CD14-positive monocyte (primary cell): ENCODE data around the gene LIMS2. TPM values are rescaled to one million over a fixed set of nuclear protein-coding genes. Genes with fewer than 3 reads are reported as not detected.

Experiments
- DNase-seq, 3 donors: peaks; one replicate each; pipeline ENCODE4 v3.0.0-alpha.2; 2011 to 2022
- H2AFZ ChIP-seq: 2 replicates; pipeline ENCODE4 v1.6.0; 2012; ENCODE audit warnings: mild to moderate bottlenecking, low read depth, low read length, inconsistent platforms; ENCODE audit not compliant: insufficient read depth, poor library complexity, severe bottlenecking
- H3K27ac ChIP-seq, 2 donors: 1 replicate in 1 of 2; 2 replicates in 1 of 2; pipeline ENCODE4 v1.5.1; 2012 to 2013; ENCODE audit warnings: low read length in 2 of 2, control low read depth in 1 of 2, inconsistent platforms in 1 of 2, low read depth in 1 of 2, mild to moderate bottlenecking in 1 of 2
- H3K27me3 ChIP-seq, 2 donors: one replicate each; pipeline versions ENCODE4 v1.6.0 to v1.6.1; 2011 to 2013; ENCODE audit warnings: low read length in 2 of 2; ENCODE audit not compliant: control insufficient read depth in 2 of 2, insufficient read depth in 2 of 2
- H3K36me3 ChIP-seq, 2 donors: replicated peaks in 1 of 2; 1 replicate in 1 of 2; 2 replicates in 1 of 2; pipeline versions ENCODE4 v1.5.1 to v1.6.1; 2012 to 2013; ENCODE audit warnings: low read length in 2 of 2, control low read depth in 1 of 2, inconsistent platforms in 1 of 2, mild to moderate bottlenecking in 1 of 2; ENCODE audit not compliant: insufficient read depth in 2 of 2, control insufficient read depth in 1 of 2
- H3K4me1 ChIP-seq, 2 donors: 1 replicate in 1 of 2; 2 replicates in 1 of 2; pipeline versions ENCODE4 v1.5.1 to v1.6.1; 2012 to 2013; ENCODE audit warnings: low read length in 2 of 2, control low read depth in 1 of 2, inconsistent platforms in 1 of 2, mild to moderate bottlenecking in 1 of 2, moderate library complexity in 1 of 2; ENCODE audit not compliant: insufficient read depth in 2 of 2, control insufficient read depth in 1 of 2
- H3K4me2 ChIP-seq: replicated peaks from 2 replicates; pipeline ENCODE3; 2012; ENCODE audit warnings: low read length, moderate library complexity, mild to moderate bottlenecking; ENCODE audit not compliant: poor library complexity, severe bottlenecking; ENCODE audit errors: extremely low read depth
- H3K4me3 ChIP-seq, 3 experiments: fragments of 200-600 bp in 1 of 3; sonication (generic) in 1 of 3; replicated peaks in 1 of 3; 1 replicate in 2 of 3; 2 replicates in 1 of 3; pipeline ENCODE4 v1.5.1; 2011 to 2013; ENCODE audit warnings: low read length in 3 of 3, mild to moderate bottlenecking in 3 of 3, control low read depth in 2 of 3, low read depth in 2 of 3, inconsistent platforms in 1 of 3, moderate library complexity in 1 of 3
- H3K79me2 ChIP-seq: 2 replicates; pipeline ENCODE4 v1.6.0; 2012; ENCODE audit warnings: mild to moderate bottlenecking, control low read depth, inconsistent platforms, low read length, moderate library complexity; ENCODE audit not compliant: insufficient read depth
- H3K9ac ChIP-seq: 2 replicates; pipeline ENCODE4 v1.6.0; 2017; ENCODE audit warnings: low read length, mild to moderate bottlenecking; ENCODE audit not compliant: insufficient read depth, poor library complexity, severe bottlenecking
- H3K9me3 ChIP-seq, 2 donors: replicated peaks in 1 of 2; 1 replicate in 1 of 2; 2 replicates in 1 of 2; pipeline versions ENCODE4 v1.5.1 to v1.6.1; 2012 to 2013; ENCODE audit warnings: low read length in 2 of 2, control low read depth in 1 of 2; ENCODE audit not compliant: control insufficient read depth in 1 of 2, insufficient read depth in 1 of 2
- H4K20me1 ChIP-seq: 2 replicates; pipeline ENCODE4 v1.6.0; 2012; ENCODE audit warnings: mild to moderate bottlenecking, low read length, control low read depth, moderate library complexity; ENCODE audit not compliant: insufficient read depth
- H3K27ac Mint-ChIP-seq, 7 donors: one replicate each; pipeline ENCODE4 v1.8.0; 2020; ENCODE audit warnings: mild to moderate bottlenecking in 7 of 7, mixed read lengths in 7 of 7, moderate library complexity in 6 of 7, inconsistent platforms in 2 of 7
- H3K27me3 Mint-ChIP-seq, 3 donors: one replicate each; pipeline ENCODE4 v1.8.0; 2021 to 2022; ENCODE audit warnings: low read depth in 3 of 3, mild to moderate bottlenecking in 3 of 3, mixed read lengths in 3 of 3, moderate library complexity in 3 of 3, inconsistent platforms in 1 of 3
- H3K36me3 Mint-ChIP-seq, 2 donors: one replicate each; pipeline ENCODE4 v1.8.0; 2020; ENCODE audit warnings: mixed read lengths in 2 of 2, inconsistent platforms in 1 of 2, mild to moderate bottlenecking in 1 of 2
- H3K4me1 Mint-ChIP-seq: one replicate; pipeline ENCODE4 v1.8.0; 2020; ENCODE audit warnings: mild to moderate bottlenecking, mixed read lengths
- H3K4me3 Mint-ChIP-seq, 2 donors: one replicate each; pipeline ENCODE4 v1.8.0; 2020; ENCODE audit warnings: mild to moderate bottlenecking in 2 of 2, mixed read lengths in 2 of 2, moderate library complexity in 1 of 2
- H3K9me3 Mint-ChIP-seq, 7 donors: one replicate each; pipeline ENCODE4 v1.8.0; 2020 to 2022; ENCODE audit warnings: mixed read lengths in 7 of 7, mild to moderate bottlenecking in 6 of 7, moderate library complexity in 6 of 7, inconsistent platforms in 2 of 7
- WGBS: methylation state at CpG from one replicate; pipeline ENCODE4 v1.1.5; 2013; ENCODE audit warnings: missing lambda C conversion rate; ENCODE audit not compliant: insufficient coverage; 5-methylcytosine and 5-hydroxymethylcytosine counted together
- intact Hi-C, 2 donors: fragments of 100-400 bp; cut with micrococcal nuclease; formaldehyde crosslinking; loops; one replicate each; pipeline versions ENCODE4 v1.15.0 to v1.15.1; 2023
- polyA plus RNA-seq, 3 donors: library from polyadenylated mRNA; depleted of rRNA in 1 of 3; unstranded in 2 of 3; stranded (reverse) in 1 of 3; fragments of 300-500 nt in 2 of 3; fragments of >200 nt in 1 of 3; fragmentation: Illumina TruSeq in 2 of 3; gene quantifications; 1 replicate in 2 of 3; 2 replicates in 1 of 3; pipeline ENCODE4 v1.2.3, GENCODE V29; 2012 to 2021
- TF ChIP-seq, protein P1 (sequence below): fragments of 200-600 bp; IDR thresholded peaks from one replicate; pipeline ENCODE4 v1.8.0; 2022; ENCODE audit warnings: antibody characterized with exemption, mild to moderate bottlenecking

Gene LIMS2
- polyA plus RNA-seq, 3 donors: 0.13 to 1.3 (median 0.23) TPM

DNA sequence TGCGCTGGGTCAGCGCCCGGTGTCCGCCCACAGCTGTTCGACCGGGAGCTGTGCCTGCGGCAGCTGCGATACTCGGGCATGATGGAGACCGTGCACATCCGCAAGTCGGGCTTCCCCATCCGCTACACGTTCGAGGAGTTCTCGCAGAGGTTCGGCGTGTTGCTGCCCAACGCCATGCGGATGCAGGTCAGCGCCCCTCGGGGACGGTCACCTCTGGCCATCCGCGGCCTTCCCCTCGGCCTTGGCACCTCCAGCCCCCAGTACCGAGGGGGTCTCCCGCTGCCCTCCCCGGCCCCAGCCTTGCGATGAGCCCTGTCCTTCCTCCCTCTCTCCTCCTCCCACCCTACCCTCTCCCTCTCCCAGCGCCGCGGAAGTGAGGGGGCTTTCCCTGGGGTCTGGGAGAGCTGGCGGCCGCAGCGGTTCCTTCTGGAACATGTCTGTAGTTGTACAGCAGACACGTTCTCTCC is 82.5 kb downstream of the LIMS2 start:
- no peaks in the 10 kb centered on the region for H3K9me3 ChIP-seq
- Mint-ChIP-seq H3K27ac (no peak overlapping the region), H3K36me3 (no peaks in the 10 kb centered on the region), H3K9me3 (peaks cover 0 to 2% (median 0%) of the 10 kb centered on the region in 7 donors), H3K27me3 (no peaks in the 10 kb centered on the region), H3K4me1 (peaks cover 3% of the 10 kb centered on the region), H3K4me3 (no peak overlapping the region)
- no peaks in the 10 kb centered on the region for H4K20me1 ChIP-seq
- no peak overlapping the region for H3K4me3 ChIP-seq
- no peak overlapping the region for H2AFZ ChIP-seq
- H3K79me2 ChIP-seq: no peaks in the 10 kb centered on the region
- H3K4me1 ChIP-seq: no peaks in the 10 kb centered on the region
- no peak overlapping the region for H3K9ac ChIP-seq
- WGBS: 97% methylated on average over 35 of the region's 37 CpGs
- H3K36me3 ChIP-seq: no peaks in the 10 kb centered on the region
- intact Hi-C loops: no loop called here
- H3K4me2 ChIP-seq: no peak overlapping the region
- DNase-seq: no peak
- H3K27me3 ChIP-seq: no peaks in the 10 kb centered on the region
- TF ChIP-seq, protein P1, sequence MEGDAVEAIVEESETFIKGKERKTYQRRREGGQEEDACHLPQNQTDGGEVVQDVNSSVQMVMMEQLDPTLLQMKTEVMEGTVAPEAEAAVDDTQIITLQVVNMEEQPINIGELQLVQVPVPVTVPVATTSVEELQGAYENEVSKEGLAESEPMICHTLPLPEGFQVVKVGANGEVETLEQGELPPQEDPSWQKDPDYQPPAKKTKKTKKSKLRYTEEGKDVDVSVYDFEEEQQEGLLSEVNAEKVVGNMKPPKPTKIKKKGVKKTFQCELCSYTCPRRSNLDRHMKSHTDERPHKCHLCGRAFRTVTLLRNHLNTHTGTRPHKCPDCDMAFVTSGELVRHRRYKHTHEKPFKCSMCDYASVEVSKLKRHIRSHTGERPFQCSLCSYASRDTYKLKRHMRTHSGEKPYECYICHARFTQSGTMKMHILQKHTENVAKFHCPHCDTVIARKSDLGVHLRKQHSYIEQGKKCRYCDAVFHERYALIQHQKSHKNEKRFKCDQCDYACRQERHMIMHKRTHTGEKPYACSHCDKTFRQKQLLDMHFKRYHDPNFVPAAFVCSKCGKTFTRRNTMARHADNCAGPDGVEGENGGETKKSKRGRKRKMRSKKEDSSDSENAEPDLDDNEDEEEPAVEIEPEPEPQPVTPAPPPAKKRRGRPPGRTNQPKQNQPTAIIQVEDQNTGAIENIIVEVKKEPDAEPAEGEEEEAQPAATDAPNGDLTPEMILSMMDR: no peak
- H3K27ac ChIP-seq: no peak overlapping the region

DNA sequence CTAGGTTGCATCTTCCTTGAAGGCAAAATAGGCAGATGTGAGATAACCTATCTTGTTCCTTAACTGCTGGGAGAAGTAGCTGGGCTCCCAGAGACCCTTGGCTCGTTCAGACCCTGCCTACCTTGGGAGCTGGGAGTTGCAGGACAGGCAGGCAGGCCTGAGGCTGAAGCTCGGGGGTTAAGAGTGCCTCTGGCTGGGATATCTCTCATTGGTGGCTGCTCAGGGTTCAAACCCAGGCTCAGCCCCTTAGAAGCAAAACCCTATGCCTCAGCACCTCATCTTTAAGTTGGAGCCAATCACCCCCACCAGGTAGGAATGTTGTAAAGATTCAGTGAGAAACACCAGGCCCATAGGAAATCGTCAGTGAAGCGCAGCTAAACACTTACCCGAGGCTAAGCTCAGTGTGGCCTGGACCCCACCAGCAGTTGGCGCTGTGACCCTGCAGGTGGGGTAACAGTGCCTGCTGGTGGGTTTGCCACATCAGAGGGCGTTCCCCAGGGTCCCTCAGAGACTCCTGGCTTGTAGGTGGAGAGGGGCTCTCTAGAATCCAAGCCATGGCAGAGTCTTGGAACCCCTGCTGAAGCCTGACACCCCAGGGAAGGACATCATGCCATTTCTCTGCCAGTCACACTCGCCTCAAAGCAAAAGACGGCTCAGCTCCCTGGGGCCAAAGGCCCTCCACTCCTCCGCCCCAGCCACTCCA is 84.0 kb downstream of the LIMS2 start:
- H3K4me3 ChIP-seq: no peak overlapping the region
- H3K9me3 Mint-ChIP-seq: peaks cover 0 to 2% (median 0%) of the 10 kb centered on the region in 7 donors
- intact Hi-C loops: loop anchor here (2.0 kb wide), 1 partner anchor 57 kb away; no protein-coding TSS in a partner anchor
- no peaks in the 10 kb centered on the region for H3K36me3 Mint-ChIP-seq
- H3K4me3 Mint-ChIP-seq: no peak overlapping the region
- no peak overlapping the region for H3K27ac ChIP-seq
- H2AFZ ChIP-seq: peak overlapping the region; percentile 44
- H3K79me2 ChIP-seq: no peaks in the 10 kb centered on the region
- peaks cover 3% of the 10 kb centered on the region for H3K4me1 Mint-ChIP-seq
- no peak overlapping the region for H3K4me2 ChIP-seq
- H3K27me3 ChIP-seq: no peaks in the 10 kb centered on the region
- no peak overlapping the region for H3K27ac Mint-ChIP-seq
- no peaks in the 10 kb centered on the region for H3K27me3 Mint-ChIP-seq
- DNase-seq: peak; percentile 42 to 63 (median 59)
- H3K36me3 ChIP-seq: no peaks in the 10 kb centered on the region
- TF ChIP-seq, protein P1: peak; percentile 85
- no peaks in the 10 kb centered on the region for H4K20me1 ChIP-seq
- no peaks in the 10 kb centered on the region for H3K4me1 ChIP-seq
- 24% methylated on average over 7 of the region's 10 CpGs for WGBS
- H3K9me3 ChIP-seq: no peaks in the 10 kb centered on the region
- H3K9ac ChIP-seq: no peak overlapping the region
